GM12878 (cell line): Measurements from ENCODE around the gene ABCA13.

Experiments
- BHLHE40 ChIP-seq, 2 experiments: fragments of 450-650 bp in 1 of 2; IDR thresholded peaks; 2 replicates each; pipeline ENCODE4 v1.6.1; 2011 to 2017; ENCODE audit warnings: low read depth in 2 of 2, borderline replicate concordance in 1 of 2, improper control_type of control experiment in 1 of 2, low read length in 1 of 2, mild to moderate bottlenecking in 1 of 2
- POLR2AphosphoS5 ChIP-seq: IDR thresholded peaks from 2 replicates; pipeline ENCODE4 v1.6.1; 2011; ENCODE audit warnings: mild to moderate bottlenecking, low read length, inconsistent platforms

GRCh38 chr7:48502021-48502420 lies 330.8 kb downstream of the ABCA13 start:
- TF ChIP-seq POLR2AphosphoS5, result no peak
- no peak for TF ChIP-seq BHLHE40 (IDR thresholded peaks at IDR 0.05; ENCODE audit: borderline replicate concordance in 1 of 2, low read depth in 2 of 2, low read length in 1 of 2)
